GM18907 (cell line): ENCODE results near the gene GOLGA6L25.
"Not testable (repeated sequence)": the region's sequence is repeated elsewhere in the genome, so short reads cannot be mapped to it uniquely, and the experiment has no call there.

ENCODE experiments used
- ATAC-seq: cut with Tn5 transposase; IDR thresholded peaks from one replicate; pipeline ENCODE4 v1.9.1; 2021; ENCODE audit warnings: mild to moderate bottlenecking, moderate library complexity; ENCODE audit not compliant: unreplicated experiment

The GOLGA6L25 gene, protein sequence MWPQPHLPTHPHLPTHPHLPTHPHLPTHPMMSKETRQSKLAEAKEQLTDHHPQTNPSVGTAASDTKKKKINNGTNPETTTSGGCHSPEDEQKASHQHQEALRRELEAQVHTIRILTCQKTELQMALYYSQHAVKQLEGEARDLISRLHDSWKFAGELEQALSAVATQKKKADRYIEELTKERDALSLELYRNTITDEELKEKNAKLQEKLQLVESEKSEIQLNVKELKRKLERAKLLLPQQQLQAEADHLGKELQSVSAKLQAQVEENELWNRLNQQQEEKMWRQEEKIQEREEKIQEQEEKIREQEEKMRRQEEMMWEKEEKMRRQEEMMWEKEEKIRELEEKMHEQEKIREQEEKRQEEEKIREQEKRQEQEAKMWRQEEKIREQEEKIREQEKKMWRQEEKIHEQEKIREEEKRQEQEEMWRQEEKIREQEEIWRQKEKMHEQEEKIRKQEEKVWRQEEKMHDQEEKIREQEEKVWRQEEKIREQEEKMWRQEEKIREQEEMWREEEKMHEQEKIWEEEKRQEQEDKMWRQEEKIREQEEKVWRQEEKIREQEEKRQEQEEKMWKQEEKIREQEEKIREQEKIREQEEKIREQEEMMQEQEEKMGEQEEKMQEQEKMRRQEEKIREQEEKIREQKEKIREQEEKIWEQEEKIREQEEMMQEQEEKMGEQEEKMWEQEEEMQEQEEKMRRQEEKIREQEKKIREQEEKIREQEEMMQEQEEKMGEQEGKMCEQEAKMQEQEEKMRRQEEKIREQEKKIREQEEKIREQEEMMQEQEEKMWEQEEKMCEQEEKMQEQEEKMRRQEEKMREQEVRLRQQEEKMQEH

DNA sequence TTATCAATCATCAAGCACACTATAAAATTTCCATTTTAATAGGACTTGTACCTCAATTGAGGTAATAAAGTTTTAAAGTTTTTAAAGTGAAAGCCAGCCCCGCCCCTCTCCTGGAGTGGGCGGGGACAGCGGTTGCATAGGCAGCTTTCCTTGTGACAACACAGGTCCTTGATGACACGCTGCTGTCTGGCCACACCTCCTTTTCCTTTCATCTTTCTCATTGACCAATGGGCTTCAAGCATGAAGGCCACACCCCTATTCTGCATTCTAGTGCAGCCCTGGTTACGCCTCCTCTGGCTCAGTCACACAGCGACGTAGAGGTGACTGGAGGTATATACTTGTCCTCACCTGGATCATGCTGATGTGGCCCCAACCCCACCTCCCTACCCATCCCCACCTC lies at the start of gene GOLGA6L25:
TSS of gene GOLGA6L25 (plus strand) at position 301 of the 400 bp plus-strand sequence. CDS start at position 362, 61 bp downstream.
- not testable (repeated sequence) for ATAC-seq

DNA sequence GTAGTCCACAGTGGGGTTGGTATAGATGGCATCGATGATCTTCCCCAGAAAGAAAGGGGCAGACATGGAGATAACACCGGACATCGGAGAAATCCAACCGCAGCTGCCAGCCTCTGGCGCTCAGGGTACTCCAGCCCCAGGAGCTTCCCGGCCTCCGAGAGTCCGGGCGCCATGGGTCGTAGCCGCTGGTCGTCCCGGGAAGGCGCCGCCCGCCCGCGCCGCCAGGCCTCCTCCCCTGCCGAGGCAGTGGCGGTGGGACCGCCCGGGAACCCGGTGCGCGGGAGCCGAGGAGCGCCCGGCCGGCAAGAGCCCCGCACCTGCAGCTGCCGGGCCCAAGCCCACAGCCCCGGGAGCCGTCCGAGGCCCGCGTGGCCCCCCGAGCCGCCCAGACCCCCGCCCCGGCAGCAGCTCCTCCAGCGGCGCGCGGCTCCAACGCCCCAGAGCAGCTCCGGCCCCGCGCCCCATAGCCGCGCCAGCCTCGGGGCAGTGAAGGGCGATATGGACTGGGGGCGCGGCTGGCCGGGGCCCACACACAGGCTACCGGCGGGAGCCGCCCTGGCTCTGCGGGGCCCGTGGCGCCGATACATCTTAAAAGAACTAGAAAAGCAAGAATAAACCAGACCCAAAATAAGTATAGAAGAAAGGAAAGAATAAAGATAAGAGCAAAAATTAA lies 45.0 kb upstream of the GOLGA6L25 start:
- not testable (repeated sequence) for ATAC-seq

DNA sequence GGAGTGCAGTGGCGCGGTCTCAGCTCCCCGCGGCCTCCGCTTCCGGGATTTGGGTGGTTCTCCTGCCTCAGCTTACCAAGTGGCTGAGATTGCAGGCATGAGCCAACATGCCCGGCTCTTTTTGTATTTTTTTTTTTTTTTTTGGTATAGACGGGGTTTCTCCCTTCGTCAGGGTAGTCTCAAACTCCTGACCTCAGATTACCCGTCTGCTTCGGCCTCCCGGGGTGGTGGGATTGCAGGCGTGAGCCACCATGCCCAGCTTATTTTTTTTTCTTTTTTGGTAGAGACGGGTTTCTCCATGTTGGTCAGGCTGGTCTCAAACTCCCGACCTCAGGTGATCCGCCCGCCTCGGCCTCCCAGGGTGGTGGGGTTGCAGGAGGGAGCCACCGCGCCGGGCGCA lies 39.2 kb upstream of the GOLGA6L25 start:
- ATAC-seq, result not testable (repeated sequence)

DNA sequence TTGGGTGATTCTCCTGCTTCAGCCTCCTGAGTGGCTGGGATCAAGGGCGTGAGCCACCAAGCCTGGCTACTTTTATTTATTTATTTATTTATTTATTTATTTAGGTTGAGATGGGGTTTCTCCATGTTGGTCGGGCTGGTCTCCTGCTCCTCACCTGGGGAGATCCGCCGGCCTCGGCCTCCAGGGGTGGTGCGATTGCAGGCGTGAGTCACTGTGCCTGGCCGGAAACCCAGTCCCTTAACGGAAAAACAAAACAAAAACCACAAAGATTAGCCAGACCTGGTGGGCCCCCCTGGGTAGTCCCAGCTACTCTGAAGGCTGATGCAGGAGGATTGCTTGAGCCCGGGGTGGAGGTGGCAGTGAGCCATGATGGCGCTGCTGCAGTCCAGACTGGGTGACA lies 38.2 kb upstream of the GOLGA6L25 start:
- not testable (repeated sequence) for ATAC-seq

DNA sequence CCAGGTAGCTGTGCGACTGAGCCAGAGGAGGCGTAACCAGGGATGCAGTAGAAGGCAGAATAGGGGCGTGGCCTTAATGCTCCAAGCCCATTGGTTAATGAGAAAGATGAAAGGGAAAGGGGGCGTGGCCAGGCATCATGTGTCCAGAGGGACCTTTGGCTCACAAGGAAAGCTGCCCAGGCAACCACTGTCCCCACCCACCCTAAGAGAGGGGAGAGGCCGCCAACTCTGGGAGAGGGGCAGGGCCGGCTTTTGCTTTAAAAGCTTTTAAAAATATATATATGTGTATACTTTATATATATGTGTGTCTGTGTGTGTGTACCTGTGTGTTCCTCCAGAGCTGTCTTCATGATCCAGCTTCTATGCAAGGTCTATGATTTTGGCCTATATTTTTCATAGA lies 20.4 kb upstream of the GOLGA6L25 start, which contains the start of gene GOLGA8G:
TSS of gene GOLGA8G (minus strand) at position 18 of the 400 bp plus-strand sequence. CDS start 62 bp downstream, outside the sequence.
- ATAC-seq, result not testable (repeated sequence)

DNA sequence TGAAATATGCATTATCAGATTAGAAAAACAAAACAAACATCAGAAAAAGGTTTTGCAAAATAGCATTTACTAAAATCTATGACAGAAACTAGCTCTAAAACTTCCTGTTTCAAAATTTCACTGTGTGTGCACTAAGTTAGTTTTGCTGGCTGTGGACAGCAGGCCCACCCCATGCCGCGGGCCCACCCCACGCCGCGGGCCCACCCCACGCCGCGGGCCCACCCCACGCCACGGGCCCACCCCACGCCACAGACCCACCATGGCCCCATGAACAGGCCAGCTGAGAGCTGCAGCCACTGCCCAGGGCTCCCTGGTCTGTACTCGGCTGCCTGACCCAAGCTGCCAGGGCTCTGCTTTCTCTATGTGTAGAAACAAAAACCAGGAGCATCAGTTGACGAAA lies 20.0 kb downstream of the GOLGA6L25 start:
- not testable (repeated sequence) for ATAC-seq

DNA sequence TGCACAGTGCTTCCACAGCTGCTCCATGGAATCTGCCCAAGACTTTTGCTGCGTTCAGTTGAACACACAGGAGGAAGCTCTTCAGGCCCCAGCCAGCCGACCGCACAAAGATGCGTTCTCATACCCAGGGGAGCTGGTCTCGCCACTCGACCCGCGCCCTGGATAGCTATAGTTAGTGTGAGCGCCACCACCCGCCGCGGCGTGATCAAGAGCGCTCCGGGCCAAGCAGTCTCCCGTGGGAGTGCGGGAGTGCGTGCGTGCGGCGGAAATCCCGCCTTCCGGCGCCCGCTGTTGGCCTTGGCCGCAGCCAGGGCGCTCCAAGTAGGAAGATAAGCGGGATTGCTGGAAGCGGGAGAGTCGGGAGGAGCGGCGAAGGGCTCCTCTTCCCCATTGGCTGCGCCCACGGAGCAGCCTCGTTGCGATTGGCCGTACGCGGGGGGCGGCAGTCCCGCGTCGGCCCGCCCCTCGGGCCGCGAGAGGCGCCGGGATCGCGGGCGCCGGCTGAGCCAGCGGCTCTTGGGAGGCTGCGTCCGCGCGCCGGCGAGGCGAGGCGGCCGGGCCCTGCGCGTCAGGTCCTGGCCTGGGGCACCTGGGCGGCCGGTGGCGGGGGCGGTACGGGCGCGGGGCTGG lies 35.7 kb downstream of the GOLGA6L25 start:
- ATAC-seq, result not testable (repeated sequence)

DNA sequence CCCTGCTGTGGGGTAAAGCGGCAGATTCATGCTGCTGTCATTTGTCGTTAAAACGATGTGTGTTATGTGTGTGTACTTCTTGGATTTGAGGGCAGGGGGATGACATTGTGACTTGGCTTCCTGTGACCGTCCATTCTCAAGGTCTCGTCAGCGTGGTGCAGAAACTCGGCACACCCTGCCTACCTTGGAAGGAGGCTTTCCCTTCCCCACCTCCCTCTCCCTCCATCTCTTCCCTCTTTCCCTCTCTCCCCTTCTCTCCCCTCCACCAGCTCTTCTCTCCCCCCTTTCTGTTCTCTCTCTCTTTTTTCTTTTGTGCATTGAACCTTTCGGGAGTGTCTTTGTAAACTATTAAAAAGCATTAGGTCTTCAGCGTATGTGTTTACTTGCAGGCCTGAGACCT lies 36.4 kb downstream of the GOLGA6L25 start:
- not testable (repeated sequence) for ATAC-seq

DNA sequence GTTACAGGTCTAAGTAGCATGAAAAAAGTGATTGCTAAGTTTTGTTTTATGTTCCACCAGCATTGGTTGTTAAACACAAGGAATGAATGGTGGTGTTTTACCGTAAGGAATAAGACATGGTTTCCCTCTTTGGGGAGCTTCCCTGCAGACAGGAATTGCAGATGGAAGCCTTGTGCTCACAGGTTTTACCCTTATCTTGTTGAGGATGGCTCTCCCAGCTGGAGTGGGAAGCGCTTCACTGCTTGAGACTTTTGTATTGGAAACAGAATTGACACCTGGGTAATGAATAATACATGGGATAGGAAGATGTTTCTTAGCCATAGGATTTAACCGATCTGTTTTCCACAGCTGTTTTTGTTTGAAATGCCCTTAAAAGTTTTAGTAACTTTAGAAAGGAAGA lies 39.0 kb downstream of the GOLGA6L25 start:
- not testable (repeated sequence) for ATAC-seq

DNA sequence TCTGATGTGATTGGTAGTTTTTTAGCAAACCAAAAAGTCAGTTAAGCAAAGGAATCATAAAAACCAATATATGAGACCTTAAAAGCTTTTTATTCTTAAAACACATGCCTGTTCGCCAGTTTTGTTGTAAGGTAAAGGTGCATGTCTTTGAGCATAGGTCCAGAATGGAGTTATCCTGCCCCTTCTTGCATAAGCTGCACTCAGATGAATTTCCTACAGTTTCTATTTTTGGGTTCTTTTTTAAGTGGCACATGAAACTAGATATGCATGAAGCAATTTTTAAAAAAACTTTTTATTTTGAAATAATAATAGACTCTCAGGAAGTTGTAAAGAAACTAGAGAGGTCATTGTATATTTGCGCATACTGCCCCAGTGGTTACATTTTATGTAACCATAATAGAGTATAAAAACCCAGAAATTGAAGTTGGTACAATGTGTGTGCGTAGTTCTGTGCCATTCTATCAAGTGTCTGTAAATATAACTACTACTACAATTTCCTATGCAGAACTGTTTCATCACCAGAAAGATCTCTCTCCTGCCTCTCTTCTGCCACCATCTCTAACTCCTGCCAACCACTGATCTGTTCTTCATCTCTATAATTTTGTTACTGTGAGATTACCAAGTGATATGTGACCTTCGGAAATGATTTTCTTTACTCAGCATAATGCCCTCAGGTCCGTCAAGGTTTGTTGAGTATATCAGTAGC lies 40.2 kb downstream of the GOLGA6L25 start:
- not testable (repeated sequence) for ATAC-seq

DNA sequence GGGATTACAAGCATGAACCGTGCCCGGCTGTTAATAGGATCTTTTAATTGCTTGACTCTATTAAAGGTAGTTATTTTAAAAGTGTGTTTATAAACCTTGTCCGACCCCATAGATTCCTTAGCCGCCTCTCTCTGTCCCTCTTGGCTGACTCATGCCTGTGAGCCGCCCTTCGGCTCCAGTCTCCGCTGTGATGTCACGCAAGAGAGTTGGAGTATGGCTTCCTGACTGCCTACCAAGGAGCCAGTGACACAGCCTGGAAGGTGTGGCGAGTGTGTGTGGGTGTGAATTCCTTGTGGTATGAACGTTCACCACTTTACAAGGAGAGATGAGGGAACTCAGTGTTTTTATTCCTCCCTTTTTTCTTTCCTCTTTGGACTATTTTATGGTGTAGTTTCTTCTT lies 44.1 kb downstream of the GOLGA6L25 start:
- ATAC-seq, result not testable (repeated sequence)

DNA sequence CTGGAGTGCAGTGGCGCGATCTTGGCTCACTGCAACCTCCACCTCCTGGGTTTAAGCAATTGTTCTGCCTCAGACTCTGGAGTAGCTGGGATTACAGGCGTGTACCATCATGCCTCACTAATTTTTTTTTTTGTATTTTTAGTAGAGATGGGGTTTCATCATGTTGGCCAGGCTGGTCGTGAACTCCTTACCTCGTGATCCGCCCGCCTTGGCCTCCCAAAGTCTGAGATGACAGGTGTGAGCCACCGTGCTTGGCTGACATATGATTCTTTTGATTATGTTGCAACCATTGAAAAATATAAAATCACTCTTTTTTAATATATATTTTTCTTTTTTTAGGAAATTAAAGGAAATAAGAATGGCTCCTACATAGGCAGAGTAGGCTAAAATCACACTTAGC lies 44.8 kb downstream of the GOLGA6L25 start:
- not testable (repeated sequence) for ATAC-seq

DNA sequence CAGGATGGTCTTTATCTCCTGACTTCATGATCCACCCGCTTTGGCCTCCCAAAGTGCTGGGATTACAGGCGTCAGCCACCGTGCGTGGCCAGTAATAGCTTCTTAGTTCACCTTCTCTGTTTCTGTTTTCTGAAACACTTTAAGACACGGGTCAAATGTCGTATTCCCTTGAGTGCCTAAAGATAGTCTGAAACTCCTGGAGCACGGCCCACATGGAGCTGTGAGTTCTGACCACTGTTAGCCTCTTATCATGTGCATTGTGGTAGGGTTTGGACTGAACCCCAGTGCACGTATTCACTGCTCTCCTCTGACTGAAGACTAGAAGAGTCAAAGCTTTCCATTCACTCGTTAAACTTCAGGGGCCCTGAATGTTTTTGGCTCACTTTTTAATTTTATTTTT lies 48.8 kb downstream of the GOLGA6L25 start:
- not testable (repeated sequence) for ATAC-seq
